ENCODE measurements around the gene ATP11B.
A peak's percentile ranks its signal among the peaks of the same experiment; 100 is the strongest.

ATP11B gene

GRCh38 chr3:182912474-182912873 is 119.2 kb downstream of the ATP11B start:
- Histone ChIP-seq H3K9me3 (no peaks in the 10 kb centered on the region), H3K36me3 (replicated peaks) (no peaks in the 10 kb centered on the region), H3K4me1 (peaks cover 6% of the 10 kb centered on the region), H3K4me3 (no peak overlapping the region), H3K27me3 (ENCODE audit: low read depth) (no peaks in the 10 kb centered on the region)
- DNase-seq (ENCODE audit: low spot score in 2 of 2), result no peak
- in situ Hi-C loops (cut with MboI; ENCODE audit: low sequenced_read_pairs), result no loop called here

- in situ Hi-C loops (cut with MboI; ENCODE audit: low sequenced_read_pairs), result no loop called here
- H3K4me1 ChIP-seq, result peaks cover 6% of the 10 kb centered on the region
- no peaks in the 10 kb centered on the region for H3K27me3 ChIP-seq (ENCODE audit: low read depth)
- no peak overlapping the region for H3K4me3 ChIP-seq
- no peak for DNase-seq (ENCODE audit: low spot score in 2 of 2)
- H3K36me3 ChIP-seq (replicated peaks), result no peaks in the 10 kb centered on the region
- no peaks in the 10 kb centered on the region for H3K9me3 ChIP-seq
Measured at GRCh38 chr3:182913889-182914288, 120.6 kb downstream of the ATP11B start.

- Histone ChIP-seq H3K27me3 (ENCODE audit: low read depth) (no peaks in the 10 kb centered on the region), H3K9me3 (no peaks in the 10 kb centered on the region), H3K4me1 (peaks cover 6% of the 10 kb centered on the region), H3K4me3 (no peak overlapping the region), H3K36me3 (replicated peaks) (no peaks in the 10 kb centered on the region)
- in situ Hi-C loops (cut with MboI; ENCODE audit: low sequenced_read_pairs), result no loop called here
- no peak for DNase-seq (ENCODE audit: low spot score in 2 of 2)
Measured at GRCh38 chr3:182914341-182914740, 121.0 kb downstream of the ATP11B start.

GRCh38 chr3:182917134-182917533 is 123.8 kb downstream of the ATP11B start:
- no peak for DNase-seq (ENCODE audit: low spot score in 2 of 2)
- no peaks in the 10 kb centered on the region for H3K36me3 ChIP-seq (replicated peaks)
- in situ Hi-C loops (cut with MboI; ENCODE audit: low sequenced_read_pairs), result no loop called here
- H3K9me3 ChIP-seq, result no peaks in the 10 kb centered on the region
- H3K4me1 ChIP-seq, result peaks cover 9% of the 10 kb centered on the region
- H3K27me3 ChIP-seq (ENCODE audit: low read depth), result no peaks in the 10 kb centered on the region
- no peak overlapping the region for H3K4me3 ChIP-seq

GRCh38 chr3:182919866-182920357 is 126.6 kb downstream of the ATP11B start:
- in situ Hi-C loops (cut with MboI; ENCODE audit: low sequenced_read_pairs), result no loop called here
- Histone ChIP-seq H3K36me3 (replicated peaks) (no peaks in the 10 kb centered on the region; the same call in 1 of the 2 replicates), H3K4me1 (peaks cover 9% of the 10 kb centered on the region), H3K4me3 (no peak overlapping the region), H3K27me3 (ENCODE audit: low read depth) (no peaks in the 10 kb centered on the region), H3K9me3 (no peaks in the 10 kb centered on the region)
- DNase-seq (ENCODE audit: low spot score in 2 of 2), result no peak

GRCh38 chr3:182920515-182921084 is 127.3 kb downstream of the ATP11B start:
- in situ Hi-C loops (cut with MboI; ENCODE audit: low sequenced_read_pairs), result no loop called here

GRCh38 chr3:182921665-182922355 is 128.5 kb downstream of the ATP11B start:
- no peak for DNase-seq (ENCODE audit: low spot score in 2 of 2)
- no peak overlapping the region for H3K4me3 ChIP-seq
- H3K4me1 ChIP-seq, result peaks cover 8% of the 10 kb centered on the region
- in situ Hi-C loops (cut with MboI; ENCODE audit: low sequenced_read_pairs), result no loop called here
- no peaks in the 10 kb centered on the region; the same call in 1 of the 2 replicates for H3K36me3 ChIP-seq (replicated peaks)
- no peaks in the 10 kb centered on the region for H3K27me3 ChIP-seq (ENCODE audit: low read depth)
- H3K9me3 ChIP-seq, result no peaks in the 10 kb centered on the region

More at GRCh38 chr3:182920515-182921084, 127.3 kb downstream of the ATP11B start:
- H3K9me3 ChIP-seq, result no peaks in the 10 kb centered on the region
- H3K4me3 ChIP-seq, result no peak overlapping the region
- no peaks in the 10 kb centered on the region; the same call in 1 of the 2 replicates for H3K36me3 ChIP-seq (replicated peaks)
- H3K27me3 ChIP-seq (ENCODE audit: low read depth), result no peaks in the 10 kb centered on the region
- DNase-seq (ENCODE audit: low spot score in 2 of 2), result peak in 1 of 2 experiments; percentile 43
- H3K4me1 ChIP-seq, result peaks cover 9% of the 10 kb centered on the region

- H3K27me3 ChIP-seq (ENCODE audit: low read depth), result no peaks in the 10 kb centered on the region
- DNase-seq (ENCODE audit: low spot score in 2 of 2), result no peak
- H3K36me3 ChIP-seq (replicated peaks), result no peaks in the 10 kb centered on the region; the same call in 1 of the 2 replicates
- H3K9me3 ChIP-seq, result no peaks in the 10 kb centered on the region
- in situ Hi-C loops (cut with MboI; ENCODE audit: low sequenced_read_pairs), result no loop called here
- peaks cover 2% of the 10 kb centered on the region; the same call in 1 of the 2 replicates for H3K4me1 ChIP-seq
- H3K4me3 ChIP-seq, result no peak overlapping the region
Measured at GRCh38 chr3:182925330-182925943, 132.1 kb downstream of the ATP11B start.

- Histone ChIP-seq H3K9me3 (no peaks in the 10 kb centered on the region), H3K4me3 (no peak overlapping the region), H3K27me3 (ENCODE audit: low read depth) (no peaks in the 10 kb centered on the region), H3K36me3 (replicated peaks) (no peaks in the 10 kb centered on the region; the same call in 1 of the 2 replicates), H3K4me1 (no peaks in the 10 kb centered on the region)
- in situ Hi-C loops (cut with MboI; ENCODE audit: low sequenced_read_pairs), result no loop called here
- no peak for DNase-seq (ENCODE audit: low spot score in 2 of 2)
Measured at GRCh38 chr3:182925944-182926337, 132.6 kb downstream of the ATP11B start.

GRCh38 chr3:182935803-182936202 is 142.5 kb downstream of the ATP11B start:
- Histone ChIP-seq H3K27me3 (ENCODE audit: low read depth) (no peaks in the 10 kb centered on the region), H3K4me1 (peaks cover 13% of the 10 kb centered on the region), H3K36me3 (replicated peaks) (no peaks in the 10 kb centered on the region), H3K9me3 (no peaks in the 10 kb centered on the region), H3K4me3 (no peak overlapping the region)
- DNase-seq (ENCODE audit: low spot score in 2 of 2), result no peak
- in situ Hi-C loops (cut with MboI; ENCODE audit: low sequenced_read_pairs), result no loop called here

GRCh38 chr3:182936239-182936917 is 143.1 kb downstream of the ATP11B start:
- Histone ChIP-seq H3K27me3 (ENCODE audit: low read depth) (no peaks in the 10 kb centered on the region), H3K4me3 (no peak overlapping the region), H3K36me3 (replicated peaks) (no peaks in the 10 kb centered on the region), H3K9me3 (no peaks in the 10 kb centered on the region), H3K4me1 (peaks cover 13% of the 10 kb centered on the region)
- no peak for DNase-seq (ENCODE audit: low spot score in 2 of 2)
- in situ Hi-C loops (cut with MboI; ENCODE audit: low sequenced_read_pairs), result no loop called here

- DNase-seq (ENCODE audit: low spot score in 2 of 2), result no peak
- in situ Hi-C loops (cut with MboI; ENCODE audit: low sequenced_read_pairs), result no loop called here
- H3K4me1 ChIP-seq, result peaks cover 13% of the 10 kb centered on the region
Measured at GRCh38 chr3:182936918-182937285, 143.6 kb downstream of the ATP11B start.

GRCh38 chr3:182937293-182938051 is 144.2 kb downstream of the ATP11B start:
- Histone ChIP-seq H3K4me3 (no peak overlapping the region), H3K9me3 (no peaks in the 10 kb centered on the region), H3K4me1 (peaks cover 13% of the 10 kb centered on the region), H3K36me3 (replicated peaks) (no peaks in the 10 kb centered on the region), H3K27me3 (ENCODE audit: low read depth) (no peaks in the 10 kb centered on the region)
- in situ Hi-C loops (cut with MboI; ENCODE audit: low sequenced_read_pairs), result no loop called here
- no peak for DNase-seq (ENCODE audit: low spot score in 2 of 2)

More at GRCh38 chr3:182936918-182937285, 143.6 kb downstream of the ATP11B start:
- Histone ChIP-seq H3K9me3 (no peaks in the 10 kb centered on the region), H3K36me3 (replicated peaks) (no peaks in the 10 kb centered on the region), H3K27me3 (ENCODE audit: low read depth) (no peaks in the 10 kb centered on the region), H3K4me3 (no peak overlapping the region)
